PC-9 (cell line): Measurements from ENCODE around the gene LZTFL1.

Experiments
- EZH2 ChIP-seq: fragments of 200-600 bp; sonication (generic); IDR thresholded peaks from 2 replicates; pipeline ENCODE4 v1.8.0; 2017; ENCODE audit warnings: antibody characterized with exemption, low read depth
- TF ChIP-seq, protein P1 (sequence below): fragments of 200-600 bp; sonication (generic); conservative IDR thresholded peaks from 2 replicates; pipeline ENCODE4 v1.6.1; 2017; ENCODE audit warnings: mixed run types, antibody characterized with exemption, mild to moderate bottlenecking, moderate library complexity

DNA sequence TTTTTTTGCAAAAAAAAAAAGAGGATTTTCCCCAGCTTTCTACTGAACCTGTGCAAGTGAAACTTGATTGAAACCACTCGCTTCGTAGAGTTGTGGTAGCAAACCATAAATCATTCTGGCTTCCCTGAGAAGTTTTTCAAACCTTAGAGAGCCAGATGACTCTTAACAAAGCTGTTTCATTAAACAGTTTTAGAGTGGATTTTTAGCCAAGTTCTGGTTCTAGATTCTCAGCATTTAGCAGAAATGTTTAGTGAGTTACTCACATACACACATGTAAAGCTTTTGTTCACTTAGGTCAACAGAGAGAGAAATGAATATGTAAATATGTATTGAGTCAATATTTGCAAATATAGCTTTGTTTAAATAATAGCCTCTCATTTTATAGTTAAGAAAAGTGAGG is 26.3 kb upstream of the LZTFL1 start:
- TF ChIP-seq, protein P1, sequence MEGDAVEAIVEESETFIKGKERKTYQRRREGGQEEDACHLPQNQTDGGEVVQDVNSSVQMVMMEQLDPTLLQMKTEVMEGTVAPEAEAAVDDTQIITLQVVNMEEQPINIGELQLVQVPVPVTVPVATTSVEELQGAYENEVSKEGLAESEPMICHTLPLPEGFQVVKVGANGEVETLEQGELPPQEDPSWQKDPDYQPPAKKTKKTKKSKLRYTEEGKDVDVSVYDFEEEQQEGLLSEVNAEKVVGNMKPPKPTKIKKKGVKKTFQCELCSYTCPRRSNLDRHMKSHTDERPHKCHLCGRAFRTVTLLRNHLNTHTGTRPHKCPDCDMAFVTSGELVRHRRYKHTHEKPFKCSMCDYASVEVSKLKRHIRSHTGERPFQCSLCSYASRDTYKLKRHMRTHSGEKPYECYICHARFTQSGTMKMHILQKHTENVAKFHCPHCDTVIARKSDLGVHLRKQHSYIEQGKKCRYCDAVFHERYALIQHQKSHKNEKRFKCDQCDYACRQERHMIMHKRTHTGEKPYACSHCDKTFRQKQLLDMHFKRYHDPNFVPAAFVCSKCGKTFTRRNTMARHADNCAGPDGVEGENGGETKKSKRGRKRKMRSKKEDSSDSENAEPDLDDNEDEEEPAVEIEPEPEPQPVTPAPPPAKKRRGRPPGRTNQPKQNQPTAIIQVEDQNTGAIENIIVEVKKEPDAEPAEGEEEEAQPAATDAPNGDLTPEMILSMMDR: no peak
- TF ChIP-seq EZH2: no peak
